H7 (cell line): ENCODE measurements around the gene BLOC1S1. TPM values are rescaled to one million over a fixed set of nuclear protein-coding genes. Genes with fewer than 3 reads are reported as not detected.

Experiments used
- DNase-seq: peaks from one replicate; pipeline ENCODE4 v3.0.0; 2012
- H3K27me3 ChIP-seq: 2 replicates; pipeline ENCODE4 v1.6.0; 2011; ENCODE audit warnings: mild to moderate bottlenecking, low read length; ENCODE audit not compliant: control insufficient read depth, insufficient read depth
- H3K36me3 ChIP-seq: replicated peaks from 2 replicates; pipeline ENCODE4 v1.5.1; 2011; ENCODE audit warnings: low read length; ENCODE audit not compliant: control insufficient read depth, insufficient read depth
- H3K4me3 ChIP-seq: 2 replicates; pipeline ENCODE4 v1.5.1; 2011; ENCODE audit warnings: low read depth, mild to moderate bottlenecking, control low read depth, low read length, moderate library complexity; ENCODE audit not compliant: insufficient read depth
- total RNA-seq: library from RNA; depleted of rRNA; stranded (reverse); fragments of >200 nt; shearing (Covaris generic); gene quantifications from 2 replicates; pipeline ENCODE4 v1.2.3, GENCODE V29; 2014

The BLOC1S1 gene
- total RNA-seq, 1 experiment from 2014 or later = 76.9 TPM

- H3K4me3 ChIP-seq = no peak overlapping the region
- DNase-seq = no peak
- H3K36me3 ChIP-seq = no peaks in the 10 kb centered on the region
- no peaks in the 10 kb centered on the region for H3K27me3 ChIP-seq
These were observed 18.7 kb downstream of the BLOC1S1 start for GRCh38 chr12:55734595-55734994.

GRCh38 chr12:55736076-55736475 lies 20.2 kb downstream of the BLOC1S1 start:
- H3K27me3 ChIP-seq = no peaks in the 10 kb centered on the region
- DNase-seq = no peak
- no peaks in the 10 kb centered on the region for H3K36me3 ChIP-seq
- H3K4me3 ChIP-seq = no peak overlapping the region

- peak; percentile 87 for DNase-seq
- Histone ChIP-seq H3K27me3 (no peaks in the 10 kb centered on the region), H3K36me3 (no peaks in the 10 kb centered on the region), H3K4me3 (no peak overlapping the region)
These were observed 21.1 kb downstream of the BLOC1S1 start for GRCh38 chr12:55736780-55737580.

- peak; percentile 46 for DNase-seq
- H3K4me3 ChIP-seq = peak overlapping the region; percentile 26
- no peaks in the 10 kb centered on the region for H3K36me3 ChIP-seq
- no peaks in the 10 kb centered on the region for H3K27me3 ChIP-seq
These were observed 21.8 kb downstream of the BLOC1S1 start for GRCh38 chr12:55737581-55738122.

GRCh38 chr12:55738123-55739024 lies 22.5 kb downstream of the BLOC1S1 start:
- H3K4me3 ChIP-seq = peak overlapping the region; percentile 35
- H3K36me3 ChIP-seq = no peaks in the 10 kb centered on the region
- peak; percentile 82 for DNase-seq
- H3K27me3 ChIP-seq = no peaks in the 10 kb centered on the region

GRCh38 chr12:55739025-55739378 lies 23.2 kb downstream of the BLOC1S1 start:
- Histone ChIP-seq H3K27me3 (no peaks in the 10 kb centered on the region), H3K36me3 (no peaks in the 10 kb centered on the region), H3K4me3 (no peak overlapping the region)
- DNase-seq = no peak

GRCh38 chr12:55741931-55742680 lies 26.3 kb downstream of the BLOC1S1 start:
- peak; percentile 31 for DNase-seq
- no peaks in the 10 kb centered on the region for H3K27me3 ChIP-seq
- H3K4me3 ChIP-seq = peak overlapping the region; percentile 22; the same call in 1 of the 2 replicates
- H3K36me3 ChIP-seq = no peaks in the 10 kb centered on the region

GRCh38 chr12:55742719-55743405 lies 27.0 kb downstream of the BLOC1S1 start, which contains the start of gene GDF11:
GDF11 (plus strand) TSS chr12:55743122; CDS start chr12:55743317, 195 bp downstream.
- Histone ChIP-seq H3K4me3 (peak within 1 kb of the TSS; percentile 84), H3K27me3 (no peaks in the 10 kb centered on the region)
- peak; percentile 96 for DNase-seq

GRCh38 chr12:55743406-55744339 lies 27.8 kb downstream of the BLOC1S1 start:
- Histone ChIP-seq H3K36me3 (peaks cover 2% of the 10 kb centered on the region; the same call in 1 of the 2 replicates), H3K4me3 (peak overlapping the region; percentile 84), H3K27me3 (no peaks in the 10 kb centered on the region)
- peak; percentile 49 for DNase-seq

More at GRCh38 chr12:55742719-55743405, 27.0 kb downstream of the BLOC1S1 start, which contains the start of gene GDF11:
- H3K36me3 ChIP-seq = peaks cover 1% of the 10 kb centered on the region; the same call in 1 of the 2 replicates

GRCh38 chr12:55744340-55745030 lies 28.6 kb downstream of the BLOC1S1 start:
- peak; percentile 58 for DNase-seq
- H3K27me3 ChIP-seq = no peaks in the 10 kb centered on the region
- peaks cover 5% of the 10 kb centered on the region for H3K36me3 ChIP-seq
- H3K4me3 ChIP-seq = peak overlapping the region; percentile 84

- peak; percentile 90 for DNase-seq
- H3K36me3 ChIP-seq = peaks cover 8% of the 10 kb centered on the region
- no peaks in the 10 kb centered on the region for H3K27me3 ChIP-seq
- peak overlapping the region; percentile 84 for H3K4me3 ChIP-seq
These were observed 29.7 kb downstream of the BLOC1S1 start for GRCh38 chr12:55745361-55746173.
